ENCODE data around the gene WNT5B.

Gene WNT5B

GRCh38 chr12:1695886-1696670, 67.0 kb downstream of the WNT5B start:
- no peak for DNase-seq (ENCODE audit: low read depth)
- TF ChIP-seq CTCF (IDR thresholded peaks at IDR 0.05; ENCODE audit: control insufficient read depth, insufficient read depth, low read depth, low read length, missing control alignments): no peak
- H3K4me3 ChIP-seq (ENCODE audit: control insufficient read depth, low read depth, low read length): no peak overlapping the region

- TF ChIP-seq CTCF (IDR thresholded peaks at IDR 0.05; ENCODE audit: control insufficient read depth, insufficient read depth, low read depth, low read length, missing control alignments): no peak
- DNase-seq (ENCODE audit: low read depth): no peak
- no peak overlapping the region for H3K4me3 ChIP-seq (ENCODE audit: control insufficient read depth, low read depth, low read length)
Measured at GRCh38 chr12:1696800-1697199, 67.8 kb downstream of the WNT5B start.
